22Rv1 (cell line): ENCODE results near the gene SYNJ1.

Source experiments
- H3K27ac ChIP-seq: fragments of 450-650 bp; 2 replicates; pipeline ENCODE4 v1.5.1; 2017
- CTCF ChIP-seq: fragments of 450-650 bp; IDR thresholded peaks from 2 replicates; pipeline ENCODE4 v1.5.1; 2017; ENCODE audit warnings: mild to moderate bottlenecking
- ZFX ChIP-seq: fragments of 450-650 bp; IDR thresholded peaks from 2 replicates; pipeline ENCODE4 v1.6.1; 2017; ENCODE audit warnings: antibody characterized with exemption, borderline replicate concordance

The SYNJ1 gene

GRCh38 chr21:32602099-32602498, 125.7 kb downstream of the SYNJ1 start:
- H3K27ac ChIP-seq = no peak overlapping the region

GRCh38 chr21:32599526-32599925, 128.3 kb downstream of the SYNJ1 start:
- H3K27ac ChIP-seq = no peak overlapping the region
- TF ChIP-seq ZFX = no peak
- no peak for TF ChIP-seq CTCF

More at GRCh38 chr21:32602099-32602498, 125.7 kb downstream of the SYNJ1 start:
- TF ChIP-seq ZFX (no peak), CTCF (no peak)

- no peak for TF ChIP-seq ZFX
- no peak for TF ChIP-seq CTCF
- H3K27ac ChIP-seq = no peak overlapping the region
These were observed 128.7 kb downstream of the SYNJ1 start for GRCh38 chr21:32599091-32599490.

GRCh38 chr21:32597205-32597604, 130.6 kb downstream of the SYNJ1 start:
- TF ChIP-seq CTCF = no peak
- TF ChIP-seq ZFX = no peak

GRCh38 chr21:32595431-32595830, 132.4 kb downstream of the SYNJ1 start:
- H3K27ac ChIP-seq = no peak overlapping the region
- TF ChIP-seq CTCF (no peak), ZFX (no peak)

More at GRCh38 chr21:32597205-32597604, 130.6 kb downstream of the SYNJ1 start:
- no peak overlapping the region for H3K27ac ChIP-seq

GRCh38 chr21:32593690-32594089, 134.1 kb downstream of the SYNJ1 start:
- TF ChIP-seq ZFX = no peak
- TF ChIP-seq CTCF = no peak
- H3K27ac ChIP-seq = no peak overlapping the region

- TF ChIP-seq CTCF = no peak
- TF ChIP-seq ZFX = no peak
- no peak overlapping the region for H3K27ac ChIP-seq
These were observed 134.8 kb downstream of the SYNJ1 start for GRCh38 chr21:32592929-32593502.
